ENCODE results near the gene ANKRD63.

DNA sequence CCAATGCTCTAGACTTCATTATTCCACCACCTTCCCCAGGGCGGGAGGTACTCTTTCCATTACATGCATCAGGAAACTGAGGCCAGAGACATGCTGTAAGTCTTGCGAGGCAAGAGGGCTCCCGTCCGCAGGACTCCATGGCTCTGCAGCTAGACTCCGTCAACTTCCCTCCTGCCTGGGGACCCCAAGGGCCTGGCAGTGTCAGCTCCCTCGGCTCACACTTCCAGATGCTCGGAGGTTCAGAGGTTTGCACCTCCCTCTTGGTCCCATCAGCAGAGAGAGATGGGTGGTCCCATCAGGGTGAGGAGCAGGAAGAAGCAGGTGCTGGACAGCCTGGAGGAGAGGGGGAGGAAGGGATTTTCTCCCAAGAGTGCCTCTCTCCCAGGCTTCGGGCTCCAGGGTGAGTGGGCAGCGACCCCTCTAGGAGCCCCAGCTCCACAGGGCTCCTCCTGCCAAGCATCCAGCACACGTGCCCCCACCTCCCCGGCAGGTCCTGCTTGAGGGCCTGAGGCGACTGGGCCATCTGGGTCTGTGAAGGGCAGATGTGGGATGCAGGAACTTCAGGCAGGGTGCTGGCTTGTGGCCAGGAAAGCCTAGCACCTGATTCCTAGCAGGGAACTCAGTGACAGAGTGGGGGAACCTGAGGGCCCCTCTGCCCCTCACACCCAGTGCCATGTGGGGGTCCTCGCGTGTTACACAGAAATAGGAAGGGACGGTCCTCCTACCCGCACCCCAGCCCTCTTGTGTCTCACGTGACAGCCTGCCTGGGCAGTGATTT, 34.7 kb downstream of the ANKRD63 start:
- TF ChIP-seq, protein P1, sequence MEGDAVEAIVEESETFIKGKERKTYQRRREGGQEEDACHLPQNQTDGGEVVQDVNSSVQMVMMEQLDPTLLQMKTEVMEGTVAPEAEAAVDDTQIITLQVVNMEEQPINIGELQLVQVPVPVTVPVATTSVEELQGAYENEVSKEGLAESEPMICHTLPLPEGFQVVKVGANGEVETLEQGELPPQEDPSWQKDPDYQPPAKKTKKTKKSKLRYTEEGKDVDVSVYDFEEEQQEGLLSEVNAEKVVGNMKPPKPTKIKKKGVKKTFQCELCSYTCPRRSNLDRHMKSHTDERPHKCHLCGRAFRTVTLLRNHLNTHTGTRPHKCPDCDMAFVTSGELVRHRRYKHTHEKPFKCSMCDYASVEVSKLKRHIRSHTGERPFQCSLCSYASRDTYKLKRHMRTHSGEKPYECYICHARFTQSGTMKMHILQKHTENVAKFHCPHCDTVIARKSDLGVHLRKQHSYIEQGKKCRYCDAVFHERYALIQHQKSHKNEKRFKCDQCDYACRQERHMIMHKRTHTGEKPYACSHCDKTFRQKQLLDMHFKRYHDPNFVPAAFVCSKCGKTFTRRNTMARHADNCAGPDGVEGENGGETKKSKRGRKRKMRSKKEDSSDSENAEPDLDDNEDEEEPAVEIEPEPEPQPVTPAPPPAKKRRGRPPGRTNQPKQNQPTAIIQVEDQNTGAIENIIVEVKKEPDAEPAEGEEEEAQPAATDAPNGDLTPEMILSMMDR (IDR thresholded peaks at IDR 0.05): no peak
- TF ChIP-seq EZH2 (IDR thresholded peaks at IDR 0.05) (no peak), EZH2phosphoT487 (IDR thresholded peaks at IDR 0.05) (no peak)
